ENCODE data around the gene NLGN1.

Gene NLGN1

DNA sequence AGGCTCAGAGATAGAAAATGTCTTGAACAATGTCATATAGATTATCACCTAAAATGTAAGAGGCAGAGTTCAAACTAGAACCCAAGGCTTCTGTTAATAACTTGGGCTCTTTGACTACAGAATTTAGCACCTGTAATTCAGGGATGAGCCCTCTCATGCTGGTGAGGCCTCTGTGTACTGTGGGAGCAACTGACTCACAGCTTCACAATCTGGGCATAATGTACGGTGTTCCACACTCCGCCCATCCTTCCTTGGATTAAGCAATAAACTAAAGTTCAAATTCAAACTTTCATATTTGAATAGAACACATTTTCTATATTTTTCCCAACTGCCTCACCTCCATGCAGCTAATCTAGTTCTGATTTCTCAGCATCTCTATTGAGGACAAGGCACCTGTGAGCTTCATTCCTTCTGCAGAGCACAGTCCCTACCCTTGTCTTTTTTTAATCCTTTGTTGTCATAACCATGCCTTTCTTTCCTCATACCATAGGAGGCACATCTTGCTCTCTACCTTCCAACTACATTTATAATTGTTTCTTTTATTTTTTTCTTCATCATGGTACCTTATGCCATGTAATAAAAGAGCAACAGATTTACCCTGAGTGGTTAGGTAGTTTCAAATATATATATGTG is 392.1 kb downstream of the NLGN1 start:
- in situ Hi-C loops (cut with MboI; ENCODE audit: low pct_unique_long_range_greater_than_20kb, low sequenced_read_pairs) = no loop called here

DNA sequence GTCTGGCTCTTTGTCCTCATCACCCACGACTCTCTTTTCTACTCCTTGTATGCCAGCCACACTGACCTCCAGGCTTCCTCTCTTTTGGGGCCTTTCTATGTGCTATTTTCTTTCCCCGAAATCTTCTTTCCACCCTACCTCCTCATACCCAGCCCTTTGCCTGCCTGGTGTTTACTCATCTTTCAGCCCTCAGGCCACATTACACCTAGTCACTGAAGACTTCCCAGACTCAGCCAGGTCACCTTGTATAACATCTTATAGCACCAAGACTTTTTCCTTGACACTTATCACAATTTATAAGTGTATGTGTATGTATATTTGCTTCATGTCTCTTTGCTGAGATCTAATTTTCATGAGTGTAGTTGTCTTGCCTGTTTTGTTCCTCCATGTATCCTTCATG is 396.4 kb downstream of the NLGN1 start:
- in situ Hi-C loops (cut with MboI; ENCODE audit: low pct_unique_long_range_greater_than_20kb, low sequenced_read_pairs) = no loop called here

More for the DNA sequence above, 392.1 kb downstream of the NLGN1 start:
- DNase-seq = no peak

DNA sequence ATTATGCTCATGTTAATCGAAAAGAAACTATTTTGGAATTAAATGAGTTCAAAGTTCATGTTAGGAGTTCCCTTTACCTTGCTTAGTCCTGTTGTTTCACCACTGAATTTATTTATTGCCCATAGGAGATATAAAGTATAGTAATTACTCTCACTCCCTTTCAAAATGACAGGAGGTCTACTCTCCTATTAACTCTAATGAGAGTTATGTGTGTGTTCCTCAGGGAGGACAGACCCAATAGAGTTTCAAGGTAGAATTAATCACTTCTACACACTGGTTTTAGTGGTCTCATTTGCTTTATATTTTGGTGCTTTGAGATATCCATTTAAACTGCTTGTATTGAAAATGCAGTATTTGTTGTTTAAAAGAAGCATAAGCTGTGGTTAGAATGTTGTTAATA is 398.9 kb downstream of the NLGN1 start:
- no peak for DNase-seq
- in situ Hi-C loops (cut with MboI; ENCODE audit: low pct_unique_long_range_greater_than_20kb, low sequenced_read_pairs) = no loop called here

More for the DNA sequence above, 396.4 kb downstream of the NLGN1 start:
- DNase-seq = no peak

DNA sequence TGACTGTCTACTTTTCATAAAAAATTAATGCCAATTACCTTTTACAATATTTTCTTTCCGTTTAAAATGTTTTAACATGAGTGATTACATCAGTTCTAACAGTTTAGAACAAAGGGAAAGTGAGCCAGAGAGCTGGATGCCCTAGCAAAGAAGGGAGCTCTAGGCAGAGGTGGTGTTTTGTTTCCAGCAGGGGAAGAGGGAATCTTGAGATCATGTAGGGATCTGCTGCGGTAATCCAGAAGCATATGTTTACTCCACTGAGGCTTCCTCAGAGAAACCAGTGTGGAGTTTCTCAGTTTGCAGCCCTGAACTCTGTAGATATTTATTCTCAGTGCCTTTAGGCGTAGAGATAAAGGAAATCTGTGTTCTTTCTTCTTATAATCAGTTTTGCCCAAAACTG is 399.3 kb downstream of the NLGN1 start:
- in situ Hi-C loops (cut with MboI; ENCODE audit: low pct_unique_long_range_greater_than_20kb, low sequenced_read_pairs) = no loop called here
- DNase-seq = no peak

DNA sequence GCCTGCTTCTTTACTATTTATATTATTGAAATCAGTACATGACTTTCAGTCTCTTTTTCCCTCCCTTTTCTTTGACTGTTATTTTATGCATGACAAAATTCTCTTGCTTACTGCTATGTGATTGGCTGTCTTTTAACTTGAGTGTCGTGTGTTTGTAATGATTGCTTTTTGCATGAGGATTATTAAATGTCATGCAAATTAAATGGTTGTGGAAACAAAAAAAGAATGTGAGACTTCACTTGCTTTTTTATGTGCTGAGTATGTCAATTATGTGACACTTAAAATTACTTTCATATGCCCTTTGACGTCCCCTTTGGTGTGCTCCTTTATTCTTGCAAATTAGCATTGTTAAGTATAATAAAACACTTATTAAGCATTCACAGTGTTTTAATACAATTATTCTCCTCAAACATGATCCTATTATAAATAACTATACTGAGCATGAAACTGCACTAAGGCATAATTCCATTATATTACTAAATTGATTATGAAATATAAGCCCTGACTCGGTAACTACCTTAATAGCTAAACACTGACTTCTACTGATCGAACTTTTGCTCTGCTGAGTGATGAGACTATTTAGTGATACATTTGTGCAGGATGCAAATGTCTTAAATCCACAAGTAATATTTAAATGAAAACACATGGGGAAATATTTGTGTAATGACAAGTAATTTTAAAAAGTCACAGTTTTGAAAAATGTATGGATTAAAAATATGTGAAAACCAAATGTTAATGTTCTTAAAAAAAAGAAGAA is 401.7 kb downstream of the NLGN1 start:
- in situ Hi-C loops (cut with MboI; ENCODE audit: low pct_unique_long_range_greater_than_20kb, low sequenced_read_pairs) = no loop called here
- no peak for DNase-seq

DNA sequence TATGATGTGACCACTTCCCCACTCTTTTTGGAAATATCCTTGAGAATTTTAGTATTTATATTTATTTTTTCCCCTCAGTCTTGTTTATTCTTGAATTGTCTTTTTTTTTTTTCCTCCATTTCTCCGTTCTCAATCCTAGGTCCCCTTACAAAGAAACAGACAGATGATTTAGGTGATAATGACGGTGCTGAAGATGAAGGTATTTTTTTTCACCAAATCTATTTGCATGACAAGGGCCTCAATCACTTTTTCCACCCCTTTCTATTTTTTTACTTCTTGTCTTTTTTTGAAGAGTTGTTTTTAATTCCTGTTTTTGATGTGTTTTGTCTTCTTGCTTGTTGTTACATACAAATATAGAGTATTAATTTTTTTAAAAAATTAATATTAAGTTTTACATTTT is 402.6 kb downstream of the NLGN1 start:
- no peak for DNase-seq
- in situ Hi-C loops (cut with MboI; ENCODE audit: low pct_unique_long_range_greater_than_20kb, low sequenced_read_pairs) = no loop called here

DNA sequence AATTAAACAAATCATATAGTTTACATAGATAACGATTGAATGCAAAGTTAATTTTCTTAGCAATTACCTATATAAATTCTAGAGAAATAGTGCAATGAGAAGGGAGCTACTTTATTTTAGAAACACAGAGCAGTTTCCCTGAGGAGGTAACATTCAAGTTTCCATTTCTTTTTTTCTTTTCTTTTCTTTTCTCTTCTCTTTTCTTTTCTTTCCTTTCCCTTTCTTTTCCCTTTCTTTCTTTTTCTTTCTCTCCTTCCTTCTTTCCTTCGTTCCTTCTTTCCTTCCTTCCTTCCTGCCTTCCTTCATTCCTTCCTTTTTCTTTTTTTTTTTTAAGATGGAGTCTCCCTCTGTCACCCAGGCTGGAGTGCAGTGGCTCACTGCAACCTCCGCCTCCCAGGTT is 417.3 kb downstream of the NLGN1 start:
- no peak for DNase-seq
- in situ Hi-C loops (cut with MboI; ENCODE audit: low pct_unique_long_range_greater_than_20kb, low sequenced_read_pairs) = no loop called here

DNA sequence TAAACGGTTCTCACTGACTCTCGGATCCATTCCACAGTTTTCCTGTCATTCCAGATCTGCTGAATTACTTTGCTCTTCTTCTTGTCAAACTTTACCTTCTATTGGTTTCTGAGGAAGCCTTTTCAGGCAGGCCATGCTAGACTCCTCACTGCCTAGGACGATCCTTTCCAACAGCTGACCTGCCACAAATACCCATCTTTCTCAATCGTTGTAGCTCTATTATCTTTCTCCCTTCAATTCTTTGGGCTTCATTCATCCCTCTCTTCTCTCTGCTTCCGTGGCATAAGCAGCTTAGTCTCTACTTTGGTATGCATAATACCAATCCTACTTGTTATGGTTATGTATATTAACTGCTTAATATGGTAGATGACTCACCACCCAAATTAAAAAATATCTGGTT is 421.8 kb downstream of the NLGN1 start:
- DNase-seq = no peak
- in situ Hi-C loops (cut with MboI; ENCODE audit: low pct_unique_long_range_greater_than_20kb, low sequenced_read_pairs) = no loop called here

DNA sequence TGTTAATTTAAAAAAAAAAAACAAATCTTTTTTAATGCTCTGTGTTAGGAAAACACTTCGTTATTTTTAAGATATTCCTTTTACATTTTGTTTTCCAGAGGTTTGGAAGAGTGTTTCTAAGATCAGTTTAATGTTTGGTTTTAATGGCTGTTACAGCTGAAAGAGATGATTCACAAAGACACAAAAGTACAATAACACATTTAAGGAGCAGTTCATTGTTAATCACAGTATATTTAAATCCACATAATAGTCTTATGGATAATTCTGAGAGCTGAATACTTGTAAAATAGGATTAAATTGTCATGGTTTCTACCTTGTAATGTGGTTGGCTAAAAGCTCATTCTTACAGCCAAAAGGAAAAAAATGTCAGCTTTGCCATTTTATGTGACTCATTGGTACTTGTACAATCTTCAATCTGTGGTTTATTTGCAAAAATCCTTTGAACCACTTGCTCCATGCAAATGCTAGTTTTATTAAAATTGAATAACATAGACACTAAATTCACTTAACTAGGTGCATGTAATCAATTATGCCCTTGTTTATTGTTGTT is 426.4 kb downstream of the NLGN1 start:
- in situ Hi-C loops (cut with MboI; ENCODE audit: low pct_unique_long_range_greater_than_20kb, low sequenced_read_pairs) = no loop called here
- no peak for DNase-seq

DNA sequence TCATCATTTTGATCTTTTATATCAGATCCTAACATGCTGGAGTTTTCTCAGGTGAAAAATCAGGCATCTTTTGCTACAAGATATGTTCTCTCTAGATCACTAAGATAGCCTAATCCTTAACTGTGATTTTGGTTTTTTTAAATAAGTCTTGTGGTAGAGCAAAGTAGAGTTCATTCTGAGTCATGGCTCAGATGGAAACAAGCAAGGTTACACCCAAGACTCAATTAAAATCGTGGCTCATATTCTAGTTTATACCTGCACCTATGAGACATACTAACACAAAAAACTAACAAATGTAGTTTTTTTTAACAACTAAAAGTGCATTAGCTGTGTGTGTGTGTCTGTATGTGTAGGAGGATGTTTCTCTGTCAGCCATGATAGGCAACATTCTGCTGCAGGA is 428.2 kb downstream of the NLGN1 start:
- in situ Hi-C loops (cut with MboI; ENCODE audit: low pct_unique_long_range_greater_than_20kb, low sequenced_read_pairs) = no loop called here

DNA sequence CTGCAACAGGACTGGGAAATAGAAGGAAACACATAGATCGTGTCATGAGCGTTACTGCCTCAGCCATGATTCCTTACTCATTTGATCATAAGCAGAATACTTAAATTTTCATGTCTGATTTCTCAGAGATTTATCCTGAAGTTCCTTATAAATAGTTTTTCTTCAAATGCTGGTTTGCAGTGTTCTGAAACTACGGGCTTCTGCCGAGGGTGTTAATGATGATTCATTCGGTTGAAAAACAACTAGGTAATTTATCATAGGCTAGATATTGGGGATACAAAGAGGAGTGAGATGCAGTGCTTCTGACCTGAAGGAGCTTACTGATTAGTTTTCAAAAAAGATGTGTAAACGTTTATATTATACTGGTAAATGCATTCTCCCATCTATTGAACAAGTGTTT is 428.9 kb downstream of the NLGN1 start:
- in situ Hi-C loops (cut with MboI; ENCODE audit: low pct_unique_long_range_greater_than_20kb, low sequenced_read_pairs) = no loop called here
- no peak for DNase-seq

More for the DNA sequence above, 428.2 kb downstream of the NLGN1 start:
- DNase-seq = no peak

DNA sequence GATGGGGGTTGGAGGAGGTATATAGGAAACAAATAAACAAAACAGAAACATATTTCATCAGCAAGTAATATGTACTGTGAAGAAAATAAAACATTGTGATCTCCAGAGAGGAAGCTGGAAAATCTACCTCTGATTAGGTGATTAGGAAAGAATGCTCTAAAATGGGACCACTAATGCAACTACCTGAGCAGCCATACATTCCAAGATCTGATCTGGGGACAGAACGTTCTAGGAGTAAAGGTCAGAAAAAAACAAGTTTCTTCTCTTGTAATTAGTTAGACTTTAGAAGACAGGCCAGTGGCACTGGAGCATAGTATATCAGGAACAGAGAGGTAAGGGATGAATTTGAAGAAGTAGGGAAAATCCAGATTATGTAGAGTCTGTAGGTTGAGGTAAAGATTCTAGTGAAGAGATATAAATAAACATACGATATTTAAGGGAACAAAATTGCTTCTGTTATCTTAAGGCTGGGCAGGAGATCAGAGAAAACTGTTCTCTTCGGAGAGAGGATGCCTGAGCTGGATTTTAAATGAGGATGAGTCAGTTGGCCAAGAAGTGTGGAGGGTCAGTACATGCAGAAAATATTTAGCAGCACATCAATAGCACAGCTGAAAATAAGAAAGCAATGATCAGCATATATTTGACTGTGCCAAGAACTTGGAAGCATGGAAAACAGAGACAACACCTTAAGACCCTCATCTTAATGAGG is 429.5 kb downstream of the NLGN1 start:
- DNase-seq = no peak
- in situ Hi-C loops (cut with MboI; ENCODE audit: low pct_unique_long_range_greater_than_20kb, low sequenced_read_pairs) = no loop called here

DNA sequence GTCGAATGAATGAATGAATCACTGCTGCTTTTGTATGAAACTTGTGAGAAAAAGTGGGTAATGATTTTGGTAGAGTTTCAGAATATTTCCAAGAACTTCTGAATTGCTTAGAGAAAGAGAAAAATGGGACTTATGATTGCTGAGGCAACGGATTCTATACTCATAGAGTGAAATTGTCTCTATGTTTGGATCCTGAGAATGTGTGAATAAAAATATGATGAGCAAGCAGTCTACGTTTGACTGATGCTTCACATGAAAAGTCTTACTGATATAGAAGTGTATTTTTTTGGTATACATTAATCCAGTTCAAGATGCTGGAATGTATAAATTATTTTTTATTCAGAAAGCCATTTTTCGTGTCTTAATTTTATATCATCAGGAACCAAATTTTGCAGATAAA is 441.1 kb downstream of the NLGN1 start:
- in situ Hi-C loops (cut with MboI; ENCODE audit: low pct_unique_long_range_greater_than_20kb, low sequenced_read_pairs) = no loop called here
- DNase-seq = no peak

DNA sequence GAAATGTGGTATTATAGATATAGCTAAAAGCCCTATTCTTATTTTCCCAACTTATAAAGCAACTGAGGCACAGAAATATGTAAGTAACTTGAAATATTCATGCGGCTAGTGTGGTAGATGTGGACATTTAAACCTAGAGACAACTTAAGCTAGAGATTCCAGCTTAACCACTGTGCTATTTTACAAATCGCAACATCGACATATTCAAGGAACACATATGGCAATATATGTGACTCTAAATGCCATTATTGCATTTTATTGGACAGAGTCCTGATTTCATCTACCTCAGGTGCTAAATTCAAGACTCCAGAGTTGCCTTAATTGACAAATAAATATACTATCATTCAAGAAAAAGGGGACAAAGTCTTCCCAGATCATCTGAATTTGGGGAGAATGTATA is 442.3 kb downstream of the NLGN1 start:
- in situ Hi-C loops (cut with MboI; ENCODE audit: low pct_unique_long_range_greater_than_20kb, low sequenced_read_pairs) = no loop called here
- DNase-seq = no peak

DNA sequence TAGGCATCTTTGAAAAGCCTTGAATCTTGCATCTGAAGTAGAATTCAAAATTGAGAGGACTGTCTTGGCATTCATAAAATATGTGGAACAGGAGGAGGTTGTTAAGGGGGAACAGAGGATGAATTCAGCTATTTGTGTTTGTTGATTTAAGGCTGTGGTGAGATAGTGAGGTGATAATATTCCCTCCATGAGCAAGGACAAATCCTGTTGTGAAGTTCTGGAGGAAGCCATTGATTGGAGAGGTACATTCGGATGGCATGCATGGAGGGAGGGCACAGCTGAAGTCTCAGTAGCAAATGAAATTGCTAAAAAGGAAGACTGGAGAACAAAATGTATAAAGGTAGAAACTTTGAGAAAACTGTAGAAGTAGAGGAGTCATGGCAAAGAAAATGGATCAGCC is 443.8 kb downstream of the NLGN1 start:
- in situ Hi-C loops (cut with MboI; ENCODE audit: low pct_unique_long_range_greater_than_20kb, low sequenced_read_pairs) = no loop called here
- no peak for DNase-seq

DNA sequence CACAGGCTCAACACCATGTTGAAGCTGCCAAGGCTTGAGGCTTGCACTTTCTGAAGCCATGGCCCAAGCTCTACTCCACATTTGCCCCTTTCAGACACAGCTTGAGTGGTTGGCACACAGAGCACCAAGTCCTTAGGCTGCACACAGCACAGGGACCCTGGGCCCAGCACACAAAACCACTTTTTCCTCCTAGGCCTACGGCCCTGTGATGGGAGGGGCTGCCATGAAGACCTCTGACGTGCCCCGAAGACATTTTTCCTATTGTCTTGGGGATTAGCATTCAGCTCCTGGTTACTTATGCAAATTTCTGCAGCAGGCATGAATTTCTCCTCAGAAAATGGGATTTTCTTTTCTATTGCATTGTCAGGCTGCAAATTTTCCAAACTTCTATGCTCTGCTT is 445.5 kb downstream of the NLGN1 start:
- no peak for DNase-seq
- in situ Hi-C loops (cut with MboI; ENCODE audit: low pct_unique_long_range_greater_than_20kb, low sequenced_read_pairs) = no loop called here

DNA sequence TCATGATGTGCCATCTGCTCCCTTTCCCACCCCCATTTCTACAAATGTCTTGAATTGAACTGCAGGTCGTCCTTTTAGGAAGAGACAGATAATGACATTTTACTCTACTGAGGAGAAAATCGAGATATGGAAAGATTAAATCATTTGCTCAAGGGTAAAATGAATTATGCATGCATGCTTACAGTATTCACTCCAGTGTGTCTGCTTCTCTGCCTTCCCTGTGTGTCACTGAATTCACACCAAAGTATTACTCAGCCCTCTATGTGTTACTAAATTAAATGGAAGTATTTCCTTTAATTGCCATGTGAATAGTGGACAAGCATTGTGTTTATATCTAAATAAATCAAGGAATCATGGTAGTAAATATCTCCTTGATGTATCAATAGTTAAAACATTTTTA is 449.0 kb downstream of the NLGN1 start:
- in situ Hi-C loops (cut with MboI; ENCODE audit: low pct_unique_long_range_greater_than_20kb, low sequenced_read_pairs) = no loop called here
- DNase-seq = no peak

DNA sequence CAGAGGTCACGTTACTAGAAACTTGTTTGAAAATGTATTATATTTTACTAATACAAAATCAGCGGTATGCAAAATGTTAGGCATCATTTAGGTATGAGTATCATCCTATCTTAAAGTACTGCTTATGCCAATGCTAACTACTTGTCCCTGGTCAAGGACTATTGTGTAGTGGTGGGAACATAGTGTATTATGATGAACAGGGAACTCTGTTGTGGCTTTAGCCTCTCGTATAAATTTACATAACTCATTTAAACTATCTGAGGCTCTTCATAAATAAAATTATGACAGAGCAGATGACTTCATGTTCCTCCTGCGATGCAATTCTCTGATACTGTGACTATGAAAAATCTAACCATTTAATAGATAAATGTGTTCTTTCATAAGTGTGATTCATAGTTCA is 451.9 kb downstream of the NLGN1 start:
- DNase-seq = no peak
- in situ Hi-C loops (cut with MboI; ENCODE audit: low pct_unique_long_range_greater_than_20kb, low sequenced_read_pairs) = no loop called here

DNA sequence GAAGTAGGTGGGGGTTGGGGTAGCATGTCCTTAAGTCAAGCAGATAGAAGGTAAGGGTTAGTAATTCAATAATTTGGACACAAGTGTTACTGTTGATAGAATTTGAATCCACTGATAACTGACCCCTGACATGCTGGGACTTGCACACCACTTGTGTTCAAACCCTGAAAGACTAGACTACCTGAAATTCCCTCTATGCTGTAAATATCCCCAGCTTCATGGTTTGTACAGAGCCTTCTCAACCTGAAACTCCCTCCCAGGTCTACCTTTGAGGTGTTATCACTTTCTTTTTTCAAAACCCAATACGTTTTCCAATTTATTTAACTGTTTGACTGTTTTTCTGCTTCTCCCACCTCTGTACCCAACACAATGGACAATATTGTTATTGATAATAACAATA is 459.6 kb downstream of the NLGN1 start:
- in situ Hi-C loops (cut with MboI; ENCODE audit: low pct_unique_long_range_greater_than_20kb, low sequenced_read_pairs) = no loop called here
- DNase-seq = no peak

DNA sequence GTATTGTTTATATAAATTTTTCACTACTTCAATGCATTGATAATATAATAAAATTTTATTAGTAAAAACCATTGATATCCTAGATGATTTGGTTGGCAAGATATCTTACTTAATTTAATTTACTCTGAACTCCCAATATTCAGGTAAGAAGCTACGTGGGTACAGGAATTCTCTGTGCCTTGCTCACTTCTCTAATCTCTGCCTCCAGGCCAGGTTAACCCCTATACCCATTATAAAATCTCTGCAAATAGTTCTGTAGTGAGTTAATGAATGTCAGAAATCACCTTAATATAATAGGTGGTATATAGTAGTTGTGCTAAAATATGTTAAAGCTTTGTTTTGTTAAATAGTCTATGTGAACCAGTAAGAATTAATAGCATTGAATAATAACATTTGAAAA is 465.2 kb downstream of the NLGN1 start:
- in situ Hi-C loops (cut with MboI; ENCODE audit: low pct_unique_long_range_greater_than_20kb, low sequenced_read_pairs) = no loop called here

More for the DNA sequence above, 465.2 kb downstream of the NLGN1 start:
- DNase-seq = no peak

All from KBM-7 (cell line).